Keratinocyte (primary cell): ENCODE data around the gene SELENOS.

ENCODE experiments used
- EZH2 ChIP-seq: IDR thresholded peaks from one replicate; pipeline ENCODE4 v1.6.1; 2012; ENCODE audit warnings: inconsistent platforms, mild to moderate bottlenecking, low read length, moderate library complexity
- TF ChIP-seq, protein P1 (sequence below), 3 experiments: IDR thresholded peaks in 1 of 3; conservative IDR thresholded peaks in 1 of 3; optimal IDR thresholded peaks in 1 of 3; 2 replicates in 2 of 3; 3 replicates in 1 of 3; pipeline versions ENCODE3 to v1.5.1; 2011; ENCODE audit warnings: low read length in 3 of 3, mild to moderate bottlenecking in 3 of 3, moderate library complexity in 2 of 3, control low read depth in 1 of 3, inconsistent platforms in 1 of 3; ENCODE audit not compliant: insufficient read depth in 2 of 3; ENCODE audit errors: extremely low read depth in 1 of 3

DNA sequence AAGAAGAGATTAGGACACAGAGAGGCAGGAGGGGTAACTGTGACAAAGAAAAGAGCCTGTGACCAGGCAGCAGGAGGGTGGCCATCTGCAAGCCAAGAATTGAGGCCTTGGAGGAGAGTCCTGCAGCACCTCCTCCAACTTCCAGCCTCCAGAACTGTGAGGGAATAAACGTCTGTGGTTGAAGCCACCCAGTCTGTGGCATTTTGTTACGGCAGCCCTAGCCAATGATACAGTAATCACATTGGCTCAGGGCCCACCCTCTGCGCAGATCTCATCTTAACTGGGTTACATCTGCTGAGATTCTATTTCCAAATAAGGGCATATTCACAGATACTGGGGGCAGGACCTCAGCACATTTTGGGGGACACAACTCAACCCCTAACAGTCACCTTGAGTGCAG is 11.3 kb downstream of the SELENOS start:
- TF ChIP-seq, protein P1, sequence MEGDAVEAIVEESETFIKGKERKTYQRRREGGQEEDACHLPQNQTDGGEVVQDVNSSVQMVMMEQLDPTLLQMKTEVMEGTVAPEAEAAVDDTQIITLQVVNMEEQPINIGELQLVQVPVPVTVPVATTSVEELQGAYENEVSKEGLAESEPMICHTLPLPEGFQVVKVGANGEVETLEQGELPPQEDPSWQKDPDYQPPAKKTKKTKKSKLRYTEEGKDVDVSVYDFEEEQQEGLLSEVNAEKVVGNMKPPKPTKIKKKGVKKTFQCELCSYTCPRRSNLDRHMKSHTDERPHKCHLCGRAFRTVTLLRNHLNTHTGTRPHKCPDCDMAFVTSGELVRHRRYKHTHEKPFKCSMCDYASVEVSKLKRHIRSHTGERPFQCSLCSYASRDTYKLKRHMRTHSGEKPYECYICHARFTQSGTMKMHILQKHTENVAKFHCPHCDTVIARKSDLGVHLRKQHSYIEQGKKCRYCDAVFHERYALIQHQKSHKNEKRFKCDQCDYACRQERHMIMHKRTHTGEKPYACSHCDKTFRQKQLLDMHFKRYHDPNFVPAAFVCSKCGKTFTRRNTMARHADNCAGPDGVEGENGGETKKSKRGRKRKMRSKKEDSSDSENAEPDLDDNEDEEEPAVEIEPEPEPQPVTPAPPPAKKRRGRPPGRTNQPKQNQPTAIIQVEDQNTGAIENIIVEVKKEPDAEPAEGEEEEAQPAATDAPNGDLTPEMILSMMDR (optimal IDR thresholded peaks at IDR 0.05 in 1 of 3, IDR thresholded peaks at IDR 0.05 in 1 of 3, conservative IDR thresholded peaks at IDR 0.05 in 1 of 3; ENCODE audit: extremely low read depth in 1 of 3, insufficient read depth in 2 of 3, low read length in 3 of 3), result no peak
- no peak for TF ChIP-seq EZH2
